Endothelial cell (in vitro differentiated cells): ENCODE measurements around the gene PPP1R1A. TPM values are rescaled to one million over a fixed set of nuclear protein-coding genes. Genes with fewer than 3 reads are reported as not detected.

ENCODE experiments used
- DNase-seq: peaks from one replicate; pipeline ENCODE4 v3.0.0; 2021; ENCODE audit warnings: low spot score
- H3K27ac Mint-ChIP-seq: one replicate; pipeline ENCODE4 v1.8.0; 2021; ENCODE audit warnings: mixed read lengths, inconsistent platforms; ENCODE audit not compliant: unreplicated experiment
- H3K27me3 Mint-ChIP-seq: one replicate; pipeline ENCODE4 v1.8.0; 2021; ENCODE audit warnings: mild to moderate bottlenecking, moderate library complexity, mixed read lengths, inconsistent platforms; ENCODE audit not compliant: unreplicated experiment
- H3K36me3 Mint-ChIP-seq: one replicate; pipeline ENCODE4 v1.8.0; 2021; ENCODE audit warnings: mild to moderate bottlenecking, low read depth, mixed read lengths, inconsistent platforms; ENCODE audit not compliant: unreplicated experiment
- H3K4me1 Mint-ChIP-seq: one replicate; pipeline ENCODE4 v1.8.0; 2021; ENCODE audit warnings: mild to moderate bottlenecking, mixed read lengths, inconsistent platforms; ENCODE audit not compliant: unreplicated experiment
- H3K4me3 Mint-ChIP-seq: one replicate; pipeline ENCODE4 v1.8.0; 2021; ENCODE audit warnings: mild to moderate bottlenecking, mixed read lengths, inconsistent platforms; ENCODE audit not compliant: unreplicated experiment
- H3K9me3 Mint-ChIP-seq: one replicate; pipeline ENCODE4 v1.8.0; 2021; ENCODE audit warnings: mixed read lengths, inconsistent platforms; ENCODE audit not compliant: unreplicated experiment
- CTCF ChIP-seq: fragments of 200-600 bp; sonication (generic); IDR thresholded peaks from one replicate; pipeline ENCODE4 v1.5.0; 2021; ENCODE audit warnings: antibody characterized with exemption; ENCODE audit not compliant: unreplicated experiment
- total RNA-seq: library from RNA; stranded (reverse); fragmentation: NEBNext Ultra II Directional; extraction: Animal tissue kit (Norgen Biotek cat#: 25700); gene quantifications from one replicate; pipeline ENCODE4 v1.2.1, GENCODE V29; 2021; ENCODE audit not compliant: unreplicated experiment

PPP1R1A gene
- total RNA-seq, 1 donor from 2014 or later: 1.3 TPM

- TF ChIP-seq CTCF: no peak
- no peak for DNase-seq
- Mint-ChIP-seq H3K4me3 (no peak overlapping the region), H3K4me1 (peaks cover 17% of the 10 kb centered on the region), H3K9me3 (no peaks in the 10 kb centered on the region), H3K36me3 (peaks cover 4% of the 10 kb centered on the region), H3K27me3 (peaks cover 3% of the 10 kb centered on the region), H3K27ac (no peak overlapping the region)
Measured at GRCh38 chr12:54608769-54609168, 20.3 kb upstream of the PPP1R1A start.

GRCh38 chr12:54608156-54608555 lies 19.7 kb upstream of the PPP1R1A start:
- H3K4me1 Mint-ChIP-seq: peaks cover 17% of the 10 kb centered on the region
- peaks cover 4% of the 10 kb centered on the region for H3K36me3 Mint-ChIP-seq
- no peak overlapping the region for H3K27ac Mint-ChIP-seq
- no peaks in the 10 kb centered on the region for H3K9me3 Mint-ChIP-seq
- H3K27me3 Mint-ChIP-seq: peaks cover 3% of the 10 kb centered on the region
- no peak for DNase-seq
- no peak overlapping the region for H3K4me3 Mint-ChIP-seq
- TF ChIP-seq CTCF: no peak

GRCh38 chr12:54606556-54606955 lies 18.1 kb upstream of the PPP1R1A start:
- peaks cover 4% of the 10 kb centered on the region for H3K36me3 Mint-ChIP-seq
- peaks cover 17% of the 10 kb centered on the region for H3K4me1 Mint-ChIP-seq

GRCh38 chr12:54605138-54605970 lies 16.9 kb upstream of the PPP1R1A start:
- peaks cover 3% of the 10 kb centered on the region for H3K27me3 Mint-ChIP-seq
- peaks cover 17% of the 10 kb centered on the region for H3K4me1 Mint-ChIP-seq
- H3K9me3 Mint-ChIP-seq: no peaks in the 10 kb centered on the region

More at GRCh38 chr12:54606556-54606955, 18.1 kb upstream of the PPP1R1A start:
- DNase-seq: no peak
- Mint-ChIP-seq H3K27ac (no peak overlapping the region), H3K27me3 (peaks cover 3% of the 10 kb centered on the region), H3K4me3 (no peak overlapping the region), H3K9me3 (no peaks in the 10 kb centered on the region)
- no peak for TF ChIP-seq CTCF

More at GRCh38 chr12:54605138-54605970, 16.9 kb upstream of the PPP1R1A start:
- Mint-ChIP-seq H3K27ac (no peak overlapping the region), H3K4me3 (no peak overlapping the region), H3K36me3 (no peaks in the 10 kb centered on the region)
- no peak for TF ChIP-seq CTCF
- no peak for DNase-seq
